Vagina (tissue), 2 donors: Measurements from ENCODE around the gene ROBO4.

ENCODE experiments used
- POLR2A ChIP-seq, 2 donors: fragments of 450-650 bp; IDR thresholded peaks; one replicate each; pipeline ENCODE4 v1.6.1; 2017; ENCODE audit warnings: antibody characterized with exemption in 2 of 2, mild to moderate bottlenecking in 2 of 2, moderate library complexity in 2 of 2
- POLR2AphosphoS5 ChIP-seq, 2 donors: sonication (generic); formaldehyde crosslinking; IDR thresholded peaks; one replicate each; pipeline ENCODE4 v1.9.0; 2017; ENCODE audit warnings: antibody characterized with exemption in 2 of 2, mild to moderate bottlenecking in 2 of 2, low read depth in 1 of 2; ENCODE audit not compliant: insufficient read depth in 1 of 2
- TF ChIP-seq, protein P1 (sequence below), 3 experiments: fragments of 450-650 bp in 2 of 3; fragments of 200-600 bp in 1 of 3; sonication (generic) in 1 of 3; IDR thresholded peaks; one replicate each; pipeline ENCODE4 v1.5.1; 2017 to 2019; ENCODE audit warnings: antibody characterized with exemption in 3 of 3, mild to moderate bottlenecking in 2 of 3, moderate library complexity in 2 of 3

DNA sequence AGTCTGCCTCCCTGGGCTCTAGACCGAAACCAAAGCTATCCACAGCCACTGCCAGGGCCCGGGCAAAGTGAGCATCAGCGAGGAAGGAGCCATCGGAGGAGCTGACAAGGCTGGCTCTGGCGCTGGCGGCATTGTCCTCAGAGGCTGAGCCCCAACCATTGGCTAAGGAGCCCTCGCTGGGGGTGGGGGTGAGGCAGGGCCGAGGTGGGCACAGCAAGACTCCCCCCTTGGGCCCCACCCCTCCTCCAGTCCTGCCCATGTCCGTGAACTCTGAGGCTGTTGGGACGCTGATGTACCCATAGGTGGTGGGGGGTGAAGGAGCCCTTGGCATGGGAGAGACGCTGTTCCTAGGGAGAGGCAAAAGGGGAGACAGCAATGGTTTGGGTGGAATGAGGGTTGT is 11.2 kb downstream of the ROBO4 start:
- TF ChIP-seq, protein P1, sequence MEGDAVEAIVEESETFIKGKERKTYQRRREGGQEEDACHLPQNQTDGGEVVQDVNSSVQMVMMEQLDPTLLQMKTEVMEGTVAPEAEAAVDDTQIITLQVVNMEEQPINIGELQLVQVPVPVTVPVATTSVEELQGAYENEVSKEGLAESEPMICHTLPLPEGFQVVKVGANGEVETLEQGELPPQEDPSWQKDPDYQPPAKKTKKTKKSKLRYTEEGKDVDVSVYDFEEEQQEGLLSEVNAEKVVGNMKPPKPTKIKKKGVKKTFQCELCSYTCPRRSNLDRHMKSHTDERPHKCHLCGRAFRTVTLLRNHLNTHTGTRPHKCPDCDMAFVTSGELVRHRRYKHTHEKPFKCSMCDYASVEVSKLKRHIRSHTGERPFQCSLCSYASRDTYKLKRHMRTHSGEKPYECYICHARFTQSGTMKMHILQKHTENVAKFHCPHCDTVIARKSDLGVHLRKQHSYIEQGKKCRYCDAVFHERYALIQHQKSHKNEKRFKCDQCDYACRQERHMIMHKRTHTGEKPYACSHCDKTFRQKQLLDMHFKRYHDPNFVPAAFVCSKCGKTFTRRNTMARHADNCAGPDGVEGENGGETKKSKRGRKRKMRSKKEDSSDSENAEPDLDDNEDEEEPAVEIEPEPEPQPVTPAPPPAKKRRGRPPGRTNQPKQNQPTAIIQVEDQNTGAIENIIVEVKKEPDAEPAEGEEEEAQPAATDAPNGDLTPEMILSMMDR (IDR thresholded peaks at IDR 0.05) = no peak
- TF ChIP-seq POLR2A (IDR thresholded peaks at IDR 0.05) (no peak), POLR2AphosphoS5 (IDR thresholded peaks at IDR 0.05; ENCODE audit: insufficient read depth in 1 of 2, low read depth in 1 of 2) (no peak)
